Immature natural killer cell (primary cell): Measurements from ENCODE around the gene RASEF. TPM values are rescaled to one million over a fixed set of nuclear protein-coding genes. Genes with fewer than 3 reads are reported as not detected.

Experiments
- DNase-seq, 3 donors: peaks; one replicate each; pipeline ENCODE4 v3.0.0; 2022; ENCODE audit warnings: mixed read lengths in 1 of 3
- H3K27ac Mint-ChIP-seq, 6 donors: one replicate each; pipeline ENCODE4 v1.8.0; 2020; ENCODE audit warnings: mixed read lengths in 6 of 6, mild to moderate bottlenecking in 5 of 6, inconsistent platforms in 4 of 6, moderate library complexity in 3 of 6
- H3K27me3 Mint-ChIP-seq, 3 donors: one replicate each; pipeline ENCODE4 v1.8.0; 2020 to 2021; ENCODE audit warnings: low read depth in 3 of 3, mild to moderate bottlenecking in 3 of 3, mixed read lengths in 3 of 3, moderate library complexity in 3 of 3, inconsistent platforms in 1 of 3
- H3K36me3 Mint-ChIP-seq, 3 donors: one replicate each; pipeline ENCODE4 v1.8.0; 2020; ENCODE audit warnings: mixed read lengths in 3 of 3, inconsistent platforms in 2 of 3, mild to moderate bottlenecking in 2 of 3
- H3K4me1 Mint-ChIP-seq, 2 donors: one replicate each; pipeline ENCODE4 v1.8.0; 2020; ENCODE audit warnings: inconsistent platforms in 2 of 2, mild to moderate bottlenecking in 2 of 2, mixed read lengths in 2 of 2, moderate library complexity in 1 of 2
- H3K4me3 Mint-ChIP-seq, 5 donors: one replicate each; pipeline ENCODE4 v1.8.0; 2020; ENCODE audit warnings: mild to moderate bottlenecking in 5 of 5, mixed read lengths in 5 of 5, inconsistent platforms in 3 of 5, moderate library complexity in 3 of 5
- H3K9me3 Mint-ChIP-seq, 6 donors: one replicate each; pipeline ENCODE4 v1.8.0; 2020; ENCODE audit warnings: mild to moderate bottlenecking in 6 of 6, mixed read lengths in 6 of 6, inconsistent platforms in 4 of 6, moderate library complexity in 3 of 6
- polyA plus RNA-seq, 3 donors: library from polyadenylated mRNA; unstranded; fragments of 300-500 nt; fragmentation: Illumina TruSeq; gene quantifications; one replicate each; pipeline ENCODE4 v1.2.3, GENCODE V29; 2021

RASEF gene
- polyA plus RNA-seq, 3 donors from 2014 or later = not detected

DNA sequence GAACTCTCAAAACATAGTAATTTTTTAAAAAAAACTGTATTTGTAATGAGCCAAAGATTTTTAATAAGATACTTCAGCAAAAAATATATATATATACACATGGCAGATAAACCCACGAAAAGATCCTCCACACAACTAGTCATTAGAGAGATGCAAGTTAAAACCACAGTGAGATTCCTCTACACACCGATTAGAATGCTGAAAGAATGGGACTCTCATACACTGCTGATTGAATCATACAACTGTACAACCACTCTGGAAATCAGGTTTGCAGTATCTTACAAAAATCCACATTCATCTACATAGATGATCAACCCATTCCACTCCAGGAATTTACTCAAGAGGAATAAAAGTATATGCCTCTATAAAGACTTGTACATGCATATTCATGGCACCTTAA is 43.7 kb downstream of the RASEF start:
- Mint-ChIP-seq H3K4me1 (no peaks in the 10 kb centered on the region), H3K36me3 (no peaks in the 10 kb centered on the region), H3K4me3 (no peak overlapping the region), H3K27me3 (peaks cover 0 to 3% (median 0%) of the 10 kb centered on the region in 3 donors), H3K27ac (no peak overlapping the region), H3K9me3 (peaks cover 0 to 6% (median 0%) of the 10 kb centered on the region in 6 donors)
- no peak for DNase-seq

GRCh38 chr9:83015897-83016296 is 47.0 kb downstream of the RASEF start:
- Mint-ChIP-seq H3K4me1 (no peaks in the 10 kb centered on the region), H3K9me3 (peaks cover 0 to 6% (median 0%) of the 10 kb centered on the region in 6 donors), H3K27me3 (peaks cover 0 to 3% (median 0%) of the 10 kb centered on the region in 3 donors), H3K4me3 (no peak overlapping the region), H3K27ac (no peak overlapping the region), H3K36me3 (no peaks in the 10 kb centered on the region)
- DNase-seq = no peak

GRCh38 chr9:83013867-83014605 is 48.9 kb downstream of the RASEF start:
- Mint-ChIP-seq H3K27ac (no peak overlapping the region), H3K36me3 (no peaks in the 10 kb centered on the region), H3K27me3 (peaks cover 0 to 3% (median 0%) of the 10 kb centered on the region in 3 donors), H3K4me1 (no peaks in the 10 kb centered on the region), H3K4me3 (no peak overlapping the region), H3K9me3 (peaks cover 0 to 6% (median 0%) of the 10 kb centered on the region in 6 donors)
- no peak for DNase-seq

- no peak for DNase-seq
- H3K4me3 Mint-ChIP-seq = no peak overlapping the region
- H3K36me3 Mint-ChIP-seq = no peaks in the 10 kb centered on the region
- no peaks in the 10 kb centered on the region for H3K4me1 Mint-ChIP-seq
- peaks cover 0 to 3% (median 0%) of the 10 kb centered on the region in 3 donors for H3K27me3 Mint-ChIP-seq
- no peak overlapping the region for H3K27ac Mint-ChIP-seq
- H3K9me3 Mint-ChIP-seq = peaks cover 0 to 6% (median 0%) of the 10 kb centered on the region in 6 donors
Observed at GRCh38 chr9:83012922-83013838, 49.8 kb downstream of the RASEF start.

DNA sequence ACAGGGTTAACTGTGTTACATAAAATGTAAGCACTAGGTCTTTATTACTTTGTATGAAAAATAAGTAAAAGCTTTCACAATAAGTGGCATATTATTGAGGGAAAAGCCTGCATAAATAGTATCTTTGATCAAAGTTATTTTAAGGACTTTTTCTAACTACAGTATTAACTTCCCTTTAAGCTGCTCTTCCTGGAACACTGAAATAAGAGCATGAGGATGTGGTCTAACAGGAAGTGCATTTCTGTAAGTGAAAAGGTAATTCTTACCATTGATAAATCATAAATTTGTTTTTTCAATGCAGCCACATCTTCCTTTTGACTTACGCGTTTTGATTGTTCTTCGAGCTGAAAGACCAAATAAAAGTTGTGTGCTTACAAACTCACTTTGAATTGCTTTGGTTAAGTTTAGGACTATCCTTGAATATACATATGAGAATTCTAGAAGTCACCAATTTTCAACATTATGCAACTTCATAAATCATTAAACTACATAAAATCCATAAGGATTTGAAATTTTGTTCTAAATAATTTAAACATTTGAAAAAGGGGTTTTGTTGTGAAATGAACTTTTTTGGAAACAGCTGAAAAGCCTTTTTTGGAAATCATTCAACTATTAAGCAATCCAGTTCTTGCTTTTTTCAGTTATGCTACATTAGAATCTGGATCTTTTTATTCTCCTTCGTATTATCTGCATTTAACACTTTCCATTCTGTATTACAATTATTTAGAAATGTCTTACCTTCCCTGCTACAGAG is 50.6 kb downstream of the RASEF start:
- no peak for DNase-seq
- H3K4me1 Mint-ChIP-seq = no peaks in the 10 kb centered on the region
- no peak overlapping the region for H3K27ac Mint-ChIP-seq
- no peaks in the 10 kb centered on the region for H3K27me3 Mint-ChIP-seq
- H3K4me3 Mint-ChIP-seq = no peak overlapping the region
- peaks cover 0 to 3% (median 0%) of the 10 kb centered on the region in 6 donors for H3K9me3 Mint-ChIP-seq
- no peaks in the 10 kb centered on the region for H3K36me3 Mint-ChIP-seq

- no peaks in the 10 kb centered on the region for H3K27me3 Mint-ChIP-seq
- H3K9me3 Mint-ChIP-seq = peaks cover 0 to 3% (median 0%) of the 10 kb centered on the region in 6 donors
- H3K36me3 Mint-ChIP-seq = no peaks in the 10 kb centered on the region
- no peak overlapping the region for H3K4me3 Mint-ChIP-seq
- no peak for DNase-seq
- no peaks in the 10 kb centered on the region for H3K4me1 Mint-ChIP-seq
- no peak overlapping the region for H3K27ac Mint-ChIP-seq
Observed at GRCh38 chr9:83011611-83012010, 51.3 kb downstream of the RASEF start.

- no peak overlapping the region for H3K4me3 Mint-ChIP-seq
- no peak overlapping the region for H3K27ac Mint-ChIP-seq
- H3K9me3 Mint-ChIP-seq = peaks cover 0 to 7% (median 0%) of the 10 kb centered on the region in 6 donors
- no peak for DNase-seq
- no peaks in the 10 kb centered on the region for H3K36me3 Mint-ChIP-seq
- H3K4me1 Mint-ChIP-seq = no peaks in the 10 kb centered on the region
- no peaks in the 10 kb centered on the region for H3K27me3 Mint-ChIP-seq
Observed at GRCh38 chr9:83007521-83008300, 55.2 kb downstream of the RASEF start.

DNA sequence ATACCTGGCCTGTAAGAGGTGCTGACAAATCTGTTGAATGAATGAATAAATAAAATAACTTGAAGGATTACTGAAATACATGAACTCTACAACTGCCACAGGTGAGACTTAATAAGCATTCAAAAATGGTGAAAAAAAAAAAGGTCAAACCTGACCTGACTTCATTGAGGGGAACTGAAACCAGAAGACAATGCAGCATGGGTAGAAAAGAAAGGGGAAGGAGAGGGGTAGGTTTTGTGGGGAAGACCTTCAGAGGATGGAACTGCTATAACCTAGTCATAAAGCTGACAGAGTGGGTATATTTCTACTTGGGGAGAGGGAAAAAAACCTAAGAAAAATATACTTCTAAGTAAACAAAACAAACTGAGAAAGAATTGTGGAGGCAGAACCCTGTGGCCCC is 56.6 kb downstream of the RASEF start:
- Mint-ChIP-seq H3K9me3 (peaks cover 0 to 7% (median 0%) of the 10 kb centered on the region in 6 donors), H3K27ac (no peak overlapping the region), H3K36me3 (no peaks in the 10 kb centered on the region), H3K27me3 (no peaks in the 10 kb centered on the region), H3K4me1 (no peaks in the 10 kb centered on the region), H3K4me3 (no peak overlapping the region)
- DNase-seq = no peak

GRCh38 chr9:83005963-83006362 is 57.0 kb downstream of the RASEF start:
- H3K9me3 Mint-ChIP-seq = peaks cover 0 to 7% (median 0%) of the 10 kb centered on the region in 6 donors
- H3K27me3 Mint-ChIP-seq = no peaks in the 10 kb centered on the region
- no peaks in the 10 kb centered on the region for H3K36me3 Mint-ChIP-seq
- H3K4me3 Mint-ChIP-seq = no peak overlapping the region
- H3K27ac Mint-ChIP-seq = no peak overlapping the region
- no peaks in the 10 kb centered on the region for H3K4me1 Mint-ChIP-seq
- DNase-seq = no peak

DNA sequence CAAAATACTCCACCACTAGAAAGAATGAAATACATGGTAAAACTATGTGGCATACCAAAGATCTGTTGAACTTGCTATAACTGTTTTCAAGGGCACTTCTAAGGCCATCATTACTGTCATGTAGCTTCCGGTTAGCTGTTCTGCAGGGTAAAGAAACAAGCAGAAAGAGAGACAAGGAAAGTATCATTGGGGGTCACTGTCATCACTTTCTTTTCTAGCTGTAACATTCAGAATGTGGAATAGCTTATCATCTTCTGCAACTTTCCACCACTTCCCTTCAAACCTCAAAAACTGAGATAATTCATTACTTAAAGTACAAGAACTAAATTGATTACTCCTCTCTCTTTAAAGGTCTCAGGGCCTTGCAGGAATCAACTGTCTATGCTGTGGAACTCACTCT is 57.6 kb downstream of the RASEF start:
- no peaks in the 10 kb centered on the region for H3K4me1 Mint-ChIP-seq

DNA sequence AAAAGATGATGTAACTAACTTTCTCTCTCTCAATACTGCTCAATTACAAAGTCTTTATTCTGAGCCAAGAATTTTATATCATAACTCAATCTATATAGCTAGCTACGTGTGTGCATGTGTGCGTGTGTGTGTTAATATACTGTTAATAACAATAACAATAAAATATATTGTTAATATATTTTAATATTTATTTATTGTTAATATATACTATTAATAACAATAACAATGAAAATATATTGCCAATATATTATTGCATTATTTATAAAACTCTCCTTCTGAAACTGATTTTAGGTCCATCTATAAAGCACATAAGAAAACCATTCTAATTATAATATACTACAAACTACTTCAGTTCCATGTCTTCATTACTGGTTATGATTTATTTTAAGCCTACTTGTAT is 60.6 kb downstream of the RASEF start:
- H3K36me3 Mint-ChIP-seq = no peaks in the 10 kb centered on the region
- no peak overlapping the region for H3K27ac Mint-ChIP-seq
- no peak for DNase-seq
- no peaks in the 10 kb centered on the region for H3K27me3 Mint-ChIP-seq
- no peak overlapping the region for H3K4me3 Mint-ChIP-seq
- H3K4me1 Mint-ChIP-seq = no peaks in the 10 kb centered on the region
- peaks cover 0 to 5% (median 0%) of the 10 kb centered on the region in 6 donors for H3K9me3 Mint-ChIP-seq

More for the DNA sequence above, 57.6 kb downstream of the RASEF start:
- H3K4me3 Mint-ChIP-seq = no peak overlapping the region
- no peaks in the 10 kb centered on the region for H3K36me3 Mint-ChIP-seq
- peaks cover 0 to 7% (median 0%) of the 10 kb centered on the region in 6 donors for H3K9me3 Mint-ChIP-seq
- DNase-seq = no peak
- H3K27ac Mint-ChIP-seq = no peak overlapping the region
- H3K27me3 Mint-ChIP-seq = no peaks in the 10 kb centered on the region

DNA sequence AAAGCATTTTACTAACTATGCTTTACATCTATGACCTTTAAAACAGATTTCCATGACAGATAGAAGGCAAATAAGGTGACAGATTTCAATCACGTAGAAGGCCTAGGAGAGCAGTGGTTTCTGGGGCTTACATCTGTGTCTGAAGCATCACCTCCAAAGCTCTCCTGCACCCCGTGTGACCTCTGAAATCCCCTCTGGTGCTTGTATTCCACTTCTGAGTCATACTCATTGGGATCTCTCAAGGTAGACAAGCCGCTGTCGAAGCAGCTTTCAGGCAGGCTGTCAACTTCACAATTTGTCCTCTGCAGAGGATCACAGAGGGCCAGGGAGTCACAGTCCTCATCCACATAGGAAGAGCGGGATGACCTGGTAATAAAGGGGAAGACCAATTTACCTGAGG is 62.2 kb downstream of the RASEF start:
- H3K27me3 Mint-ChIP-seq = no peaks in the 10 kb centered on the region
- no peaks in the 10 kb centered on the region for H3K36me3 Mint-ChIP-seq
- DNase-seq = no peak
- H3K4me1 Mint-ChIP-seq = no peaks in the 10 kb centered on the region
- H3K9me3 Mint-ChIP-seq = peaks cover 0 to 5% (median 0%) of the 10 kb centered on the region in 6 donors
- no peak overlapping the region for H3K27ac Mint-ChIP-seq
- H3K4me3 Mint-ChIP-seq = no peak overlapping the region

- no peak overlapping the region for H3K27ac Mint-ChIP-seq
- no peaks in the 10 kb centered on the region for H3K4me1 Mint-ChIP-seq
- no peaks in the 10 kb centered on the region for H3K36me3 Mint-ChIP-seq
- no peaks in the 10 kb centered on the region for H3K27me3 Mint-ChIP-seq
- no peak for DNase-seq
- peaks cover 0 to 5% (median under 1%) of the 10 kb centered on the region in 6 donors for H3K9me3 Mint-ChIP-seq
- H3K4me3 Mint-ChIP-seq = no peak overlapping the region
Observed at GRCh38 chr9:82998409-82998808, 64.5 kb downstream of the RASEF start.
